Retinal pigment epithelial cell (primary cell): ENCODE measurements around the gene ST13.

Source experiments
- DNase-seq: peaks from one replicate; pipeline ENCODE4 v3.0.0-alpha.2; 2010; ENCODE audit warnings: low read depth
- H3K4me3 ChIP-seq: 2 replicates; pipeline ENCODE4 v1.5.1; 2011; ENCODE audit warnings: mild to moderate bottlenecking, low read length, control low read depth, moderate library complexity
- TF ChIP-seq, protein P1 (sequence below): conservative IDR thresholded peaks from 2 replicates; pipeline ENCODE4 v1.5.1; 2011; ENCODE audit warnings: low read depth, low read length, control low read depth, inconsistent platforms

ST13 gene

DNA sequence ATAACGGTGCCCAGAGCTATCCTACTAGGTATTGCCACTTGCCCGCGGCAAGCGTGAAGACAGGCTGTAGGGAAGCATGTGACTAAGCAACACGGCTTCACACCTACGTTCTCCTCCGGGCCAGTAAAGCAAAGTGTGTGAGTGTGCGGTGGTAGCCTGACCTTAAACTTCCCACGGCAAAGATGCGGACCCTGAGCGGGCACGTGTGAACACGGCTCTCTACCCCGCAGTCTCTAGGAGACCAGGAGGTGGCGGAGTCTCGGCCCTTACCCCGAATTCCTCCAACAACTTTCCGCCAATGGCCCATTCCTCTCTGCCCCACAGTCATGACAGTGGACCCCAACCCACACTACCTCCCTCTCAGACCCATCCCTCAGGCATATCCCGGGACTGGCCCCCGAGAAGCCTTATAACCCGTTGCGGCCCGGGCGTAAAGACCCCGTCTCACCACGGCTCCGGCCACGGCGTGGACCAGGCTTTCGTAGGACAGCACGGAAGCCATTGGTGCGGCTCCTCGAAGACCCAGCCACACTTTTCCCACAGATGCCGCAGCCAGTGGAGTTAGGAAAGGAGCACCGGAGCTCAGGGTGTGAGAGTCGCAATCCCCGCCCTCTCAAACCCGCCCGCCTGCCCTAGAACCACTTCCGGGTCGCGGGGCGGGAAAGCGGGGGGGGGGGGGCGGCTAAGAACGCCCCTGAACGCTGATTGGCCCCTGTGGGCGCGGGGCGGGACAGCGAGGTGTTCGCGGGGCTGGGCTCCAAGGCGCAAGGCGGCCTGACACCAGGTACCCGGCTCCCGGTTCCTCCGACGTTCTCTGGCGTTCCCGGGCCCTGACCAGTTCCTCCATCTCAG, 37.5 kb downstream of the ST13 start, which contains the start of gene SLC25A17:
Gene SLC25A17, minus strand, starts transcription at position 600 of the 852 bp plus-strand sequence. Its CDS starts 98 bp downstream, at position 502.
- peak; percentile 53 for DNase-seq
- peak within 1 kb of the TSS; percentile 94 for H3K4me3 ChIP-seq
- TF ChIP-seq, protein P1, sequence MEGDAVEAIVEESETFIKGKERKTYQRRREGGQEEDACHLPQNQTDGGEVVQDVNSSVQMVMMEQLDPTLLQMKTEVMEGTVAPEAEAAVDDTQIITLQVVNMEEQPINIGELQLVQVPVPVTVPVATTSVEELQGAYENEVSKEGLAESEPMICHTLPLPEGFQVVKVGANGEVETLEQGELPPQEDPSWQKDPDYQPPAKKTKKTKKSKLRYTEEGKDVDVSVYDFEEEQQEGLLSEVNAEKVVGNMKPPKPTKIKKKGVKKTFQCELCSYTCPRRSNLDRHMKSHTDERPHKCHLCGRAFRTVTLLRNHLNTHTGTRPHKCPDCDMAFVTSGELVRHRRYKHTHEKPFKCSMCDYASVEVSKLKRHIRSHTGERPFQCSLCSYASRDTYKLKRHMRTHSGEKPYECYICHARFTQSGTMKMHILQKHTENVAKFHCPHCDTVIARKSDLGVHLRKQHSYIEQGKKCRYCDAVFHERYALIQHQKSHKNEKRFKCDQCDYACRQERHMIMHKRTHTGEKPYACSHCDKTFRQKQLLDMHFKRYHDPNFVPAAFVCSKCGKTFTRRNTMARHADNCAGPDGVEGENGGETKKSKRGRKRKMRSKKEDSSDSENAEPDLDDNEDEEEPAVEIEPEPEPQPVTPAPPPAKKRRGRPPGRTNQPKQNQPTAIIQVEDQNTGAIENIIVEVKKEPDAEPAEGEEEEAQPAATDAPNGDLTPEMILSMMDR, result peak; percentile 54

DNA sequence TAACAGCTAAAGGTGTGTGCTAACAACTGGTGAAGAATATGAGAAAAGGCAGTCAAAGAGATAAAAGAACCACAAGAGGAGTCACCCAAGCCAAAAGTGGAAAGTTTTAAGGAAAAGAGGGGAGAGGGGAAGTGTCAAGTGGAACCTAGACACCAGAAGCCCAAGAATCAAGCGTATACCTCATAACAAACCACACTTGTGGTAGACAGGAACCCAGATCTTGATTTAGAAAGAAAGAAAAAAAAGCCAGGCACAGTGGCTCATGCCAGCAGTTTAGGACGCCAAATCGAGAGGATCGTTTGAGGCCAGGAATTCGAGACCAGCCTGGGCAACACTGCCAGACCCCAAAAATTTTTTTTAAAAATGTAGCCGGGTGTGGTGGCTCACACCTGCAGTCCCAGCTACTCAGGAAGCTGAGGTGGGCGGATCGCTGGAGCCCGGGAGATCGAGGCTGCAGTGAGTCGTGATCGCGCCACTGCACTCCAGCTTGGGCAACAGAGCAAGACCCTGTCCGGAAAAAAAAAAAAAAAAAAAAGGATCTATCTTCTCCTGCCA, 38.2 kb downstream of the ST13 start:
- H3K4me3 ChIP-seq, result peak overlapping the region; percentile 94
- TF ChIP-seq, protein P1, result no peak
- no peak for DNase-seq

GRCh38 chr22:40817737-40818136, 38.7 kb downstream of the ST13 start:
- DNase-seq, result no peak
- TF ChIP-seq, protein P1, result no peak
- H3K4me3 ChIP-seq, result no peak overlapping the region

- DNase-seq, result no peak
- no peak overlapping the region for H3K4me3 ChIP-seq
- TF ChIP-seq, protein P1, result no peak
Measured at GRCh38 chr22:40813912-40814315, 42.5 kb downstream of the ST13 start.

- no peak overlapping the region for H3K4me3 ChIP-seq
- DNase-seq, result no peak
- TF ChIP-seq, protein P1, result no peak
Measured at GRCh38 chr22:40808018-40808841, 48.2 kb downstream of the ST13 start.

GRCh38 chr22:40806711-40807110, 49.7 kb downstream of the ST13 start:
- no peak overlapping the region for H3K4me3 ChIP-seq
- TF ChIP-seq, protein P1, result no peak
- DNase-seq, result no peak
